ENCODE data around the gene CAPN1.

The CAPN1 gene

DNA sequence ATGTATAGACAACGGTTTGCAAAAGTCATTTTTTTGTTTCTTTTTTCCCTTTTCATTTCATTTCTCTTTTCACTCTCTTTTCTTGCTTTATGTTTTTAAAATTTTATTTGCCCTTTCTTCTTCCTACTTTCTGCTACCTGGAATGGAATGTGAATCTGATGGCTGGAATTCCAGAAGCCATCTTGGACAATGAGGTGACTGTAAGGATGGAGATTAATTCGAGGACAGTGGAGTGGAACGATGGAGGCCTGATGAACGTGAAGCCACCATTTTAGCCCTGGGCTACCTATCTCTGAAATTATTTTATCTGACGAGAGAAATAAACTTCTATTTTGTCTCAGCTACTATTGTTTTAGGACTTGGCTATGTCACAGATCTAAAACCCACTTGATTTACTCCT lies 77.3 kb downstream of the CAPN1 start:
- DNase-seq (ENCODE audit: low read depth in 1 of 2, low spot score in 1 of 2), result no peak

DNA sequence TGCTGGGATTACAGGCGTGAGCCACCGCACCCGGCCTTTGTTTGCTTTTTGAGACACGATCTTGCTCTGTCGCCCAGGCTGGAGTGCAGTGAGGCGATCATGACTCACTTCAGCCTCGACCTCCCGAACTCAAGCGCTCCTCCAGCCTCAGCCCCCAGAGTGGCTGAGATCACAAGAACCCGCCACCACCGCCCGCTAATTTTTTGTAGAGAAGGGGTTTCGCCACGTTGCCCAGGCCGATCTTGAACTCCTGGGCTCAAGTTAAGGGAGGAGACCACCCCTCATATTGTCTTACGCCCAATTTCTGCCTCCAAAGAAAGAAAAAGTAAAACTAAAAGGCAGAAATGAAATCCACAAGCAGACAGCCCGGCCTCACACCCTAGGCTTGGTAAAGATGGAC lies 78.6 kb downstream of the CAPN1 start:
- DNase-seq (ENCODE audit: low read depth in 1 of 2, low spot score in 1 of 2), result no peak

DNA sequence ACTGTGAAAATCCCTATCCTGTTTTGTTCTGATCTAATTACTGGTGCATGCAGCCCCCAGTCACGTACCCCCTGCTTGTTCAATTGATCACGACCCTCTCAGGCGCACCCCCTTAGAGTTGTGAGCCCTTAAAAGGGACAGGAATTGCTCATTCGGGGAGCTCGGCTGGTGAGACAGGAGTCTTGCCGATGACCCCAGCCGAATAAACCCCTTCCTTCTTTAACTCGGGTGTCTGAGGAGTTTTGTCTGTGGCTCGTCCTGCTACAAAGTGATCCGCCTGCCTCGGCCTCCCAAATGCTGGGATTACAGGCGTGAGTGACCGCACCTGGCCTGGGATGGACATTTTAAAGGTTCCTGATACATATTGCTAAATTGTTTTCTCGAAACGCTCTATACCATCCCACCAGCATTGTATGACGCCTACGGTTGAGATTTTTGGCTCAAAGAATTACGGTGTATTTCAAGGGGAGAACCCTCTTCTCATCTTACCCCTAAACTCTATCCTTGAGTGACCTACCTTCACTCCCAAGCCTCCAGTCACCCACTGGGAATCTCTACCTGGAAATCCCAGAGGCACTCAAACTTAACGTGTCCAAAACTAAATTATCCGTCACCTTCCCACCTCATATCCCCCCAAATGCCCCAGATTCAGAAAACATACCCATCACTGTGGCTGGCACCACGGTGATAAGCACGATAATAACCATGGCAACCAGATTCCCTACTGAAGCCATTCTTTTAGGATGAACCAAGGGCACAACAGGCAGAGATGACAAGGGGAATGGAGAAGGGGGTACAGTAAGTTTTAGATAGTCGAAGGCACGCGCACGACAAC lies 79.2 kb downstream of the CAPN1 start:
- DNase-seq (ENCODE audit: low read depth in 1 of 2, low spot score in 1 of 2), result no peak
